Activated effector memory CD4-positive, alpha-beta T cell treated with anti-CD3 and anti-CD28 coated beads, Interleukin-2, amount 50 U/mL, for 16 hours (primary cell): ENCODE data around the gene CENPS.
"Not testable (repeated sequence)": the region's sequence is repeated elsewhere in the genome, so short reads cannot be mapped to it uniquely, and the experiment has no call there.

Experiments
- DNase-seq: peaks from one replicate; pipeline ENCODE4 v3.0.0-alpha.2; 2020

Gene CENPS

GRCh38 chr1:10430216-10431069 is at the start of gene CENPS:
TSS of gene CENPS (plus strand) at chr1:10430433. CDS start at chr1:10430518, 85 bp downstream.
- DNase-seq: peak; percentile 97

DNA sequence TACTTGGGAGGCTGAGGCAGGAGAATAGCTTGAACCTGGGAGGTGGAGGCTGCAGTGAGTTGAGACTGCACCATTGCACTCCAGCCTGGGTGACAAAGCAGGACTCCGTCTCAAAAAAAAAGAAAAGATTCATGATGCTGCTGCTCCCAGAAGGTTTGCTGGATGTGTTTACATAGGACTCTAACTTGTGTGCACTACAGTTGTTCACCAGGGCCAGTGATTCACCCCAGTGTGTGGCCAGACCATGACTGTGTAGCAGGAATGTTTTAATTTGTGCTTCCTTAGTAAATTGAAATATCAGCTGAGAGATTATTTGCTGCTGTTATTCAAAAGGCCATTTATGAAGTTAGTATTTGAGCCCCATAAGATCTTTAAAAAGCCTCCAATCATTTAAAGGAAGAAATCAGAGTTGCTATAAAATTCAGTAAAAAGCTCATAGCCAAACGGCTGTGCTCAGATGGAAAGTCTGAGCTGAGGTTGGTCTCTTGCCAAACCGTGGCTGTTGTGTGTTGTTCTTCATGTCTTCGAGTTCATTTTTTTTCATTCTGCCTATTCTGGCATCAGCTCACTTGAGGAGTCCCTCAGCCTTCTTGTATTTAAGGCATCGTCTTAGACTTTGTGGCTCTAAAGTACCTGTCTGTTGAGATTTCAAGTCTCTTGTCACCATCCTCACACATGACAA is 49.5 kb upstream of the CENPS start:
- no peak for DNase-seq

DNA sequence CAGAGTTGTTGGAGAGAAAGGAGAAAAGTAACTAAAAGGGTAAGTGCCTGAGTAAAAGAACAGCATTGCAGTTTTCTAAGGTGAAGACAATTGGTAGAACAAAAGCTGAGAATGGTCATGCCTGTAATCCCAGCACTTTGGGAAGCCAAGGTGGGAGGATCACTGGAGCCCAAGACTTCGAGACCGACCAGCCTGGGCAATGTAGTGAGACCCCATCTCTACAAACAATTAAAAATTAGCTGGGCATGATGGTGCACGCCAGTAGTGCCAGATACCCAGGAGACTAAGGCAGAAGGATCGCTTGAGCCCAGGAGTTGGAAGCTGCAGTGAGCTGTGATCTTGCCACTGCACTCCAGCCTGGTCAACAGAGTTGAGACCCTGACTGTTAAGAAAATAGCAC is 46.6 kb upstream of the CENPS start:
- no peak for DNase-seq

GRCh38 chr1:10384219-10384618 is 46.0 kb upstream of the CENPS start:
- no peak for DNase-seq

GRCh38 chr1:10386761-10387676 is 43.2 kb upstream of the CENPS start:
- no peak for DNase-seq

- DNase-seq: no peak
Observed at GRCh38 chr1:10387677-10388386, 42.4 kb upstream of the CENPS start.

DNA sequence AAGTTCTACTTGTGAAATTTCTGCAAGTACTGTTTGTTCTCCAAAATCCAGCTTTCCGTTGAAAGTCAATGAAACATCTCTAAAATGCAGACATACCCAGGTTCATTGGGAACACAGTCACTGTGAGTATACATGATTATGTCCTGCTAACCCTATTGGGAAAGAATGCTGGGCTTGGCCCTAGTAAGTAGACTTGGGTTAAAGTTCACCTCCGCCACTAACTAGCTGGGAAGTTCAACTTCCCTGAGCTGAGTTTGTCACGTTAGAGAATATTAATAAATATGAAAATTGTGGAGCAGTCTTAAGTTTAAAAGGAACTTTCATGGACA is 41.9 kb upstream of the CENPS start:
- DNase-seq: no peak

GRCh38 chr1:10389271-10389973 is 40.8 kb upstream of the CENPS start:
- DNase-seq: no peak

- DNase-seq: no peak
Observed at GRCh38 chr1:10396870-10397269, 33.4 kb upstream of the CENPS start.

- DNase-seq: no peak
Observed at GRCh38 chr1:10398278-10398733, 31.9 kb upstream of the CENPS start.

DNA sequence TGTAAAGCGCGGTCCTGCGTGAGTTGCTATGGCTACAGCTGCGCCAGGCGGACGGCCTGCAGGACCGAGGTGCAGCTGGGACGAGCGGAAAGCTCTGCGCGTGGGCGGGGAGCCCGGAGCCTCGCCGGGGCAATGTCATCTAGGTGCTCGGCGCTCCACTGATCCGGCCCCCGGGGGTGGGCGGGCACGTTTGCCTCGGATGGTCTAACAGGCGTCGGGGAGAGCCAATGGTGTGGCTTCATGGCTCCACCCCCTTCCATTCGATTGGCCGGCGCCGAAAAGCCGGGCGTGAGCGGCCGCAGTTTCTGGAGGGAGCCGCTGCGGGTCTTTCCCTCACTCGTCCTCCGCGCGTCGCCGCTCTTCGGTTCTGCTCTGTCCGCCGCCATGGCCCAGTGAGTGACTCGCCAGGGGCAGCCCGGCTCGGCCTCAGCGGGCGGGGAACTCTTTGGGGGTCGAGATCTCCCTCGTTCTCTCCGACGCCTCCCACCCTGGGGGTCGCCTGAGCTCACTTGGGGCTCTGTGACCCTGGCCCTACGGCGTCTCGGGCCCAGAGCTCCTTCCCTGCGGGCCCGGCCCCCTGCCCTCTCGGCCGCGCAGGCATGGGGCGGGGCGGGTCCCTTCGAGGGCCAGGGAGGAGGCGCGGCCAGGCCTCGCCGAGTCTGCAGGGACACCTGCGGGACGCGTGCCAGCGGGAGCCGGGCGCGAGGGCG is 31.3 kb upstream of the CENPS start, which contains the start of gene PGD:
TSS of gene PGD (plus strand) at position 331 of the 710 bp plus-strand sequence. CDS start at position 385, 54 bp downstream.
- DNase-seq: peak; percentile 99

DNA sequence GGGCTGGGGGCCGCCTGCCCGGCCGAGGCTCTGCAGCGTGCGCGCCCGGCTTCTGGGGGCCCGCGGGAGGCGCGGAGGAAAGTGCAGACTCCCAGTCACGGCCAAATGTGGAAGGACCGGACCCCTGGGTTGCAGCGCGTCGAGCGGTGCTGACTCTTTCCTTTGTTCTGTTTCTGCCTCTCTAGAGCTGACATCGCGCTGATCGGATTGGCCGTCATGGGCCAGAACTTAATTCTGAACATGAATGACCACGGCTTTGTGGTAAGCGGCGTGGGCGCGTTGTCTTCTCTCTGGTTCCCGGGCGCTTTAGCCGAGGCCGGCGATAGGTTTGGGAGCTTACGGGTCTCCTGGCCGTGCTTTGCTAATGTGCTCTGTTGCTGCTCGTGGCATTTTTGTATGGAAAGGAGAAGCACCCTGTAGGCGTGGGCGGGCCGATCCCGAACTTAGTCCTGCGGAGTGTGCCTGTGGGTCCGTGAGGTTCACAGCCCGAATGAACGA is 30.7 kb upstream of the CENPS start:
- peak; percentile 63 for DNase-seq

DNA sequence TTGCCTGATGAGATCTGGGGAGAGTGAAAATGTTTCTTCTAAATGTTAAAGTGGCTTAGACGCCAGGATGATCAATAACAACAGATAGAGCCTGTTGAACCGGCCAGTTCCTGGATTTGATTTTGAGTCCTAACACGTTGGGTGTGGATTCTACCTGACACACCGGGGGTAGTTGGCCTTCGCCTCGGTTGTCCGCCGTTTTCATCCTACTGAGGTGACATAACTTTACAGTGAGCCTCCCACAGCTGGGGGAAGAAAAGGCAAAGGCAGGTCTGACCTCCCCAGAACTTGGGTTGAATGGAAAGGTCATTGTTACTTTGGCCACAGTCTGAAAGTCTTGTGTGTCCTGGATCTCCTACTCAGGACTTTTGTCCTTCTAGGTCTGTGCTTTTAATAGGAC is 30.2 kb upstream of the CENPS start:
- no peak for DNase-seq

DNA sequence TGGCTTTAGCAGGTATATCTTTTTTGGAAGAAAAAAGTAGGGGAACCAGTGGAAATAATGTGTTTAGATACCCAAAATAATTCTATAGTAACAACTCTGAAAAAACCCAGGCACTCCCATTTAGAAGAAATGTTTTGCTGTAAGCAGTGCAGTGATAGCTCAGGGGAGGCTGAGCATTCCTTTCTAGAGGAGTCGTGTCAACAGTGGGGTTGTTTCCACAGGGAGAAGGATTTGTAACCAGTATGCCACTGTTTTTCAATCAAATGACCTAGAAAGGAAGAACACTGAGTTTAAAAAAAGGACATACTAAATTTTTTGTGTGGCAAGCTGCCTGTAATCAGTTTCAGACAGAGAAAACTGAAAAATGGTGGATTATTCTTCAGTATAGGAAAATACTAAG is 29.0 kb upstream of the CENPS start:
- no peak for DNase-seq

DNA sequence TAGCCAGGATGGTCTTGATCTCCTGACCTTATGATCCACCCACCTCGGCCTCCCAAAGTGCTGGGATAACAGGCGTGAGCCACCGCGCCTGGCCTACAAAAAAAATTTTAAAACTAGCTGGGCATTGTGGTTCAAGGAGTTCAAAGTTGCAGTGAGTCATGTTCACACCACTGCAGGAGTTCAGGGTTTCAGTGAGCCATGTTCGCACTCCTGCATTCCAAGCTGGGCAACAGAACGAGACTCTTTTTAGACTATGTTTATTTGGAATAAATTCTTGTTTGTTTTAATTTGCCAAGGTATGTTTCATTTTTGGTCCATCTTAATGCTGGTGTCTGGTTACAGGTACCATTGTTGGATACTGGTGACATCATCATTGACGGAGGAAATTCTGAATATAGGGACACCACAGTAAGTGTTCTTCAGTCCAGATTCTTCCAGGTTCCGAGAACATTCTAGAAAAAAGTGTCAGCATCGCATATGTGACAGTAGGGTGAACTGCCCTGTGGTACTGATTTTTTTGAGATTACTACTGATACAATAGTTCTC is 27.4 kb upstream of the CENPS start:
- DNase-seq: no peak

- DNase-seq: no peak
Observed at GRCh38 chr1:10407201-10407600, 23.0 kb upstream of the CENPS start.

- no peak for DNase-seq
Observed at GRCh38 chr1:10415211-10415930, 14.9 kb upstream of the CENPS start.

DNA sequence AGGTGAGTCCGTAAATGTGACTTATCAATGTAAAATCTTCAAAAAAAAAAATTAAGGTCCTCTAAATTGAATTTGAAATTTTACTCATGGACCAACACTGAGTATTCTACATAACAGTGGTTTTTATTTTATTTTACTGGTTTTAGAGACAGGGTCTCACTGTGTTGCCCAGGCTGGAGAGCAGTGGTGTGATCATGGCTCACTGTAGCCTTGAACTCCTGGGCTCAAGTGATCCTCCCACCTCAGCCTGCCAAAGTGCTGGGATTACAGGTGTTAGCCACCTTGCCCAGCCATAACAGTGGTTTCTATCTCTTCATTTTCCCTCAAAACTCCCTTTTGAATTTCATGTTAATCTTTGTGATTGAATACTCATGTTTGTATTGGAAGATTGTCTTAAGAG is 14.3 kb upstream of the CENPS start:
- not testable (repeated sequence) for DNase-seq

DNA sequence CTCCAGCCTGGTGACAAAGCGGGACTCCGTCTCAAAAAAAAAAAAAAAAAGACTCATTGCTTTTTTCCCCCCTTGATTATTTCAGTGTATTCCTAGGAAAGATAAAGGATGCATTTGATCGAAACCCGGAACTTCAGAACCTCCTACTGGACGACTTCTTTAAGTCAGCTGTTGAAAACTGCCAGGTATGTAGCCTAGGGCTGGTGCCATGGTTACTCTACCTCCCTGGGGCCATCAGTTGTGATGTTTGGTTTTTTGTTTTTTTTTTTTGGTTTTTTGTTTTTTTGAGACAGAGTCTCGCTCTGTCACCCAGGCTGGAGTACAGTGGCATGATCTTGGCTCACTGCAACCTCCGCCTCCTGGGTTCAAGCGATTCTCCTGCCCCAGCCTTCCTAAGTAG is 11.5 kb upstream of the CENPS start:
- not testable (repeated sequence) for DNase-seq

DNA sequence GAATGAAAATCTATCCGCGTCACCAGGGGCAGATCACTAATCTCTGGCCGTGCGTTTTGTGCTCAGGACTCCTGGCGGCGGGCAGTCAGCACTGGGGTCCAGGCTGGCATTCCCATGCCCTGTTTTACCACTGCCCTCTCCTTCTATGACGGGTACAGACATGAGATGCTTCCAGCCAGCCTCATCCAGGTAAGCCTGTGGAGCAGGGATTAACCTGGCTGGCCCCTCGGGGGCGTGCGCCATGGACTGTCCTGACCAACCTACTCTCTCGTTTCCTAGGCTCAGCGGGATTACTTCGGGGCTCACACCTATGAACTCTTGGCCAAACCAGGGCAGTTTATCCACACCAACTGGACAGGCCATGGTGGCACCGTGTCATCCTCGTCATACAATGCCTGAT is 10.9 kb upstream of the CENPS start:
- DNase-seq: no peak
